ENCODE results near the gene NLRX1. TPM values are rescaled to one million over a fixed set of nuclear protein-coding genes. Genes with fewer than 3 reads are reported as not detected.
"Not testable (repeated sequence)": the region's sequence is repeated elsewhere in the genome, so short reads cannot be mapped to it uniquely, and the experiment has no call there.

NLRX1 gene
- total RNA-seq, 4 donors from 2014 or later: 16.0 to 27.7 (median 20.5) TPM

DNA sequence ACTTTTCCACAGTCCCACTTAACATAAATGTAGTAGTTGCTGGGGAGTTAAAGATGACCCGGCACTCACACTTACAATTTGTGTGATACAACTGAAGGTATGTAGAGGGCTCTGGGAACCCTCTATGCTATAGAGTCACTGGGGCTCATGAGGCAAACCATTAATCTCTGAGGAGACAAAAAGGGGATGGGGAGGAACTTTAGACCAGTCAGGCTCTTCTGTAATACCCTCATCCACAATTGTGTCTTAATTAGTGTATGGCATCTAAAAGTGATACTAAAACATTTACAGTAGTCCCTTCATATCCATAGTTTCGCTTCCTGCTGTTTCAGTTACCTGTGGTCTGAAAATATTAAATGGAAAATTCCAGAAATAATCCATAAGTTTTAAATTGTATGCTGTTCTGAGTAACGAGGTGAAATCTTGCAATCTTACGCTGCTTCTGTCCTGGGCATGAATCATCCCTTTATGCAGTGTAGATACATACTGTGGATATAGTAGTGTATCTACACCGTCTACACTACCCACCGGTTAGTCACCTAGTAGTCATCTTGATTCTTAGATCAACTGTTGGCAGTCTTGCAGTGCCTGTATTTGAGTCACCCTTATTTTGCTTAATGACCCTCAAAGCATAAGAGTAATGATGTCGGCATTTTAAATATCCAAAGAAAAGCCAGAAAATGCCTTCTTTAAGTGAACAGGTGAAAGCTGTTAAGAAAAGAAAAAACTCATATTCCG lies 49.8 kb downstream of the NLRX1 start:
- DNase-seq (ENCODE audit: low spot score in 2 of 2): no peak
- WGBS, 2 donors: 80 to 83% methylated on average over 8 of the region's 8 CpGs
- Histone ChIP-seq H3K9me3 (no peaks in the 10 kb centered on the region), H3K27me3 (no peaks in the 10 kb centered on the region), H3K4me1 (peaks cover 0 to 16% (median 13%) of the 10 kb centered on the region in 4 donors), H3K27ac (no peak overlapping the region), H3K4me3 (no peak overlapping the region), H3K36me3 (peaks cover 0 to 4% (median 0%) of the 10 kb centered on the region in 3 donors)
- TF ChIP-seq EP300 (IDR thresholded peaks at IDR 0.05) (no peak), POLR2A (IDR thresholded peaks at IDR 0.05) (no peak)
- TF ChIP-seq, protein P1, sequence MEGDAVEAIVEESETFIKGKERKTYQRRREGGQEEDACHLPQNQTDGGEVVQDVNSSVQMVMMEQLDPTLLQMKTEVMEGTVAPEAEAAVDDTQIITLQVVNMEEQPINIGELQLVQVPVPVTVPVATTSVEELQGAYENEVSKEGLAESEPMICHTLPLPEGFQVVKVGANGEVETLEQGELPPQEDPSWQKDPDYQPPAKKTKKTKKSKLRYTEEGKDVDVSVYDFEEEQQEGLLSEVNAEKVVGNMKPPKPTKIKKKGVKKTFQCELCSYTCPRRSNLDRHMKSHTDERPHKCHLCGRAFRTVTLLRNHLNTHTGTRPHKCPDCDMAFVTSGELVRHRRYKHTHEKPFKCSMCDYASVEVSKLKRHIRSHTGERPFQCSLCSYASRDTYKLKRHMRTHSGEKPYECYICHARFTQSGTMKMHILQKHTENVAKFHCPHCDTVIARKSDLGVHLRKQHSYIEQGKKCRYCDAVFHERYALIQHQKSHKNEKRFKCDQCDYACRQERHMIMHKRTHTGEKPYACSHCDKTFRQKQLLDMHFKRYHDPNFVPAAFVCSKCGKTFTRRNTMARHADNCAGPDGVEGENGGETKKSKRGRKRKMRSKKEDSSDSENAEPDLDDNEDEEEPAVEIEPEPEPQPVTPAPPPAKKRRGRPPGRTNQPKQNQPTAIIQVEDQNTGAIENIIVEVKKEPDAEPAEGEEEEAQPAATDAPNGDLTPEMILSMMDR (IDR thresholded peaks at IDR 0.05): no peak

DNA sequence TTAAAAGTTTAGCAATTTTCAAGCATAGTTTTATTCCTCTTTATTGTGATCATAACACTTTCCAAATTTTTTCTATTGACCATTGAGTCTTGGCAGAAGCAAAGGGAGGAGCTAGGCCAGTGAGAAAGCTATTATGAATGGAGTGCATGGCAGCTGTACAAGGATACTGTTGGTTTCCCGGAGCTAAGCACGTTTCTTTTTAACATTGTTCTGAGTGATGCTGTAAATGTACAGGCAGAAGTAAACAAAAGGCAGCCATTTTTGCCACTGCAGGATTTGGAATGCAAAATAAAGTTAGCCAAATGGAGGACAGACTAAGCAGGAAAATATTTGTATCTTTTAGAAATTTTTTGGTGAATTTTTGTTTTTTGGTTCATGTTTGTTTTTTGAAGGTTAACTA lies 53.8 kb downstream of the NLRX1 start:
- peak overlapping the region in 2 of 4 donors; percentile 32 to 70 for H3K27ac ChIP-seq
- H3K4me3 ChIP-seq: no peak overlapping the region
- 6 to 7% methylated on average over 2 of the region's 2 CpGs for WGBS, 2 donors
- H3K36me3 ChIP-seq: no peaks in the 10 kb centered on the region
- no peak for DNase-seq (ENCODE audit: low spot score in 2 of 2)
- no peaks in the 10 kb centered on the region for H3K9me3 ChIP-seq
- peaks cover 0 to 15% (median 13%) of the 10 kb centered on the region in 4 donors for H3K4me1 ChIP-seq
- no peak for TF ChIP-seq EP300 (IDR thresholded peaks at IDR 0.05)
- TF ChIP-seq, protein P1 (IDR thresholded peaks at IDR 0.05): no peak
- TF ChIP-seq POLR2A (IDR thresholded peaks at IDR 0.05): no peak
- H3K27me3 ChIP-seq: no peaks in the 10 kb centered on the region

DNA sequence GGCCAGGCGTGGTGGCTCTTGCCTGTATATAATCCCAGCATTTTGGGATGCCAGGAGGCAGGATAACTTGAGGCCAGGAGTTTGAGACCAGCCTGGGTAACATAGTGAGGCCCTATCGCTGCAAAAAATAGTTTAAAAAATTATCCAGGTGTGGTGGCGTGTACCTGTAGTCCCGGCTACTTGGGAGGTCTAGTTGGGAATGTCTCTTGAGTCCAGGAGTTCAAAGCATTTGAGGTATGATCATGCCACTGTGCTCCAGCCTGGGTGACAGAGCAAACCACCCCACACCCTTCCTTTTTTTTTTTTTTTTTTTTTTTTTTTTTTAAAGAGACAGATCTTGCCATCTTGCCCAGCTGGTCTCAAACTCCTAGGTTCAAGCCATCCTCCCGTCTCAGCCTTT lies 54.4 kb downstream of the NLRX1 start:
- Histone ChIP-seq H3K36me3 (no peaks in the 10 kb centered on the region), H3K27ac (peak overlapping the region in 2 of 4 donors; percentile 32 to 70), H3K27me3 (no peaks in the 10 kb centered on the region), H3K4me3 (no peak overlapping the region), H3K4me1 (peaks cover 0 to 15% (median 13%) of the 10 kb centered on the region in 4 donors), H3K9me3 (no peaks in the 10 kb centered on the region)
- no peak for DNase-seq (ENCODE audit: low spot score in 2 of 2)
- no peak for TF ChIP-seq EP300 (IDR thresholded peaks at IDR 0.05)
- TF ChIP-seq POLR2A (IDR thresholded peaks at IDR 0.05): no peak
- TF ChIP-seq, protein P1 (IDR thresholded peaks at IDR 0.05): no peak
- WGBS, 2 donors: 89 to 91% methylated on average over 5 of the region's 5 CpGs

DNA sequence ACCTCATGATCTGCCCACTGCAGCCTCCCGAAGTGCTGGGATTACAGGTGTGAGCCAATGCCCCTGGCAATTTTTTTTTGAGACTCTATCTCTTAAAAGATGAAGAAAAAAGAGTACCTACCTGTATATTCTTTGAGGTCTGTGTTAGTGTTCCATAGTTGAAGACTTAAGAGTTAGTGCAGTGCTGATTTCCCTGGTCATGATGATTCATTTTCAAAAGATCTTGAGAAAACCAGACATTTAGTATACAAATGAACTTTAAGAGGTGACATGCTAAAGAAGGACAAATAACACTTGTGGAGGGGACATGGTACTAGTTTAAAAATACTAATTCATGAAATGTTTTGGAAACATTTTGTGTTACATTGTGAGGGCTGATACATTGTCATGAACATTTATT lies 55.3 kb downstream of the NLRX1 start:
- Histone ChIP-seq H3K4me1 (peaks cover 0 to 15% (median 10%) of the 10 kb centered on the region in 4 donors), H3K4me3 (no peak overlapping the region), H3K27ac (peak overlapping the region in 1 of 4 donors; percentile 49), H3K27me3 (no peaks in the 10 kb centered on the region), H3K9me3 (no peaks in the 10 kb centered on the region), H3K36me3 (no peaks in the 10 kb centered on the region)
- 95 to 100% methylated on average over 1 of the region's 1 CpG for WGBS, 2 donors
- TF ChIP-seq POLR2A (IDR thresholded peaks at IDR 0.05) (no peak), EP300 (IDR thresholded peaks at IDR 0.05) (no peak)
- TF ChIP-seq, protein P1 (IDR thresholded peaks at IDR 0.05): no peak
- no peak for DNase-seq (ENCODE audit: low spot score in 2 of 2)

DNA sequence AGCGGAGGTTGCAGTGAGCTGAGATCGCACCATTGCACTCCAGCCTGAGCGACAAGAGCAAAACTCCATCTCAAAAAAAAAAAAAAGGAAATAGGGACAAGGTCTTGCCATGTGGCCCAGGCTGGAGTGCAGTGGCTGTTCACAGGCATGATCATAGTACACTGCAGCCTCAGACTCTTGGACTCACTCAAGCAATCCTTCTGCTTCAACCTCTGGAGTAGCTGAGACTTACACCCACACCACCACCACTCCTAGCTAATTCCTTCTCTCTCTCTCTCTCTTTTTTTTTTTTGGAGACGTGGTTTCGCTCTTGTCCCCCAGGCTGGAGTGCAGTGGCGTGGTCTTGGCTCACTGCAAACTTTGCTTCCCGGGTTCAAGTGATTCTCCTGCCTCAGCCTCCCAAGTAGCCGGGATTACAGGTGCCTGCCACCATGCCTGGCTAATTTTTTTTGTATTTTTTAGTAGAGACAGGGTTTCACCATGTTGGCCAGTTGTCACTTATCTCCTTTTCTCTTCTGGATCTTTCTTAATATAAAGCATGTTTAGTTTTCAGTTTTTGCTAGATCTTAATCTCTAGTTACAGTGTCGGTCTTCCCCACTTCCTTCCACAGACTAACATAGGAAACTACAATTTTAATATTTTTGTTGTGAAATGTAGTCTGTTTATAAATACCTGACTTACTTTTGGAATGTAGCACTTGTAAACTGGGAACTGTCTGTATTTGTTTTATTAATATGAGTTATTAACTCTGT lies 60.2 kb downstream of the NLRX1 start:
- H3K36me3 ChIP-seq: peaks cover 0 to 13% (median 0%) of the 10 kb centered on the region in 3 donors
- WGBS, 2 donors: 90 to 93% methylated on average over 9 of the region's 9 CpGs
- not testable (repeated sequence) for DNase-seq (ENCODE audit: low spot score in 2 of 2); H3K27ac ChIP-seq; H3K9me3 ChIP-seq; H3K4me3 ChIP-seq; H3K4me1 ChIP-seq; H3K27me3 ChIP-seq
